Measurements from ENCODE around the gene OR6B3.

The OR6B3 gene

DNA sequence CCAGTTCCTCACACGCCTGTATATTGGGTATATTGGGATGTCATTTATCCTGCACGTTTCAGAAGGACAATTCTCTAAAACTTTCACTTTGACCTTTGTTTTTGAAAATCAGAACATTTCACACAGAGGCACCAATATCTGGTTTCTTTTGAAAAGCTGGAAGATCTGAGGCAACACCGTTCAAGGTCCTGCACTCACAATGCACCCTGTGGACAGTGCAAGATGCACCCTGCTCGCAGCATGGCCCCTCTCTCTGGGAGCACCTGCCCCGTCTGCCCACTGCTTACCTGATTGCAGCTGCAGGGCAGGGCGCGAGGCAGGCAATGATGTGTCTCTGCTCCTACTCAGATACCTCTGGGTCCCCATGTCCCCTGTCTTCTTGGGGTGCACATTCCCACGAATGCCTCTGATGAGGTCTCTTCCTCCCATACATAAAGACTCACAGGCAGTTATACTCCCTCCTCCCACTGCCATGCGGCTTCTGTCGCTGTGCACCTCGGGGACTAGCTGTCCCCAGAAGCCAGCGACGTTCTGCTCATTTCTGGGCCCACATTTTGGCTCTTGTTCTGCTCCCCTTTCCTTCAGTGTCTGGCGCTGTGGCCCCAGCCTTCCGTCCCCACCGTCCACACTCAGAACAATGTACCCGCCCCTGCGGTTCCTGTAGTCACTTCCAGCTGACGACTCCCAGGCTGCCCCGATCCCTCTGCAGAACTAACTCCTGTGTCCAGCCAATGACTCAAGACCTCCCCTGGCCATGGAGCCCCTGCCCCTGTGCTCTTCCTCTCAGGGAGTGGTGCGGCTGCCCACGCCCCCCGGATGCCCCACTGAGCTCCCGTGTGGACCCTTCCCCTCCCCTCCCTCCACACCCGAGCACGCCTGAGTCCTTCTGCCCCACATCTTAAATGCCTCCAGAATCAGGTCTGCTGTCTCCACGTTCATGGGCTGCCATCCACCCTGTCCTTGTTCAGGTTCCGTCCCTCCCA, at the start of gene OR6B3:
Gene OR6B3 (minus strand): TSS at position 349 of the 983 bp plus-strand sequence.
- no peak for DNase-seq (ENCODE audit: low read depth in 2 of 3, low spot score in 2 of 3)

DNA sequence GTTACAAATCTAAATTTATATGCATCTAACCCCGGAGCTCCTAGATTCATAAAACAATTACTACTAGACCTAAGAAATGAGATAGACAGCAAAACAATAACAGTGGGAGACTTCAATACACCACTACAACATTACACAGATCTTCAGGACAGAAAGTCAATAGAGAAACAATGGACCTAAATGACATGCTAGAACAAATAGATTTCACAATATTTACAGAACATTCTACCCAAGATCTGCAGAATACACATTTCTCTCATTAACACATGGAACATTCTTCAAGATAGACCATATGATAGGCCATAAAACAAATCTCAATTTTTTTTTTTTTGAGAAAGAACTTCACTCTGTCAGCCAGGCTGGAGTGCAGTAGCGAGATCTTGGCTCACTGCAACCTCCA, 45.0 kb upstream of the OR6B3 start:
- no peak for DNase-seq (ENCODE audit: low read depth in 2 of 3, low spot score in 2 of 3)

DNA sequence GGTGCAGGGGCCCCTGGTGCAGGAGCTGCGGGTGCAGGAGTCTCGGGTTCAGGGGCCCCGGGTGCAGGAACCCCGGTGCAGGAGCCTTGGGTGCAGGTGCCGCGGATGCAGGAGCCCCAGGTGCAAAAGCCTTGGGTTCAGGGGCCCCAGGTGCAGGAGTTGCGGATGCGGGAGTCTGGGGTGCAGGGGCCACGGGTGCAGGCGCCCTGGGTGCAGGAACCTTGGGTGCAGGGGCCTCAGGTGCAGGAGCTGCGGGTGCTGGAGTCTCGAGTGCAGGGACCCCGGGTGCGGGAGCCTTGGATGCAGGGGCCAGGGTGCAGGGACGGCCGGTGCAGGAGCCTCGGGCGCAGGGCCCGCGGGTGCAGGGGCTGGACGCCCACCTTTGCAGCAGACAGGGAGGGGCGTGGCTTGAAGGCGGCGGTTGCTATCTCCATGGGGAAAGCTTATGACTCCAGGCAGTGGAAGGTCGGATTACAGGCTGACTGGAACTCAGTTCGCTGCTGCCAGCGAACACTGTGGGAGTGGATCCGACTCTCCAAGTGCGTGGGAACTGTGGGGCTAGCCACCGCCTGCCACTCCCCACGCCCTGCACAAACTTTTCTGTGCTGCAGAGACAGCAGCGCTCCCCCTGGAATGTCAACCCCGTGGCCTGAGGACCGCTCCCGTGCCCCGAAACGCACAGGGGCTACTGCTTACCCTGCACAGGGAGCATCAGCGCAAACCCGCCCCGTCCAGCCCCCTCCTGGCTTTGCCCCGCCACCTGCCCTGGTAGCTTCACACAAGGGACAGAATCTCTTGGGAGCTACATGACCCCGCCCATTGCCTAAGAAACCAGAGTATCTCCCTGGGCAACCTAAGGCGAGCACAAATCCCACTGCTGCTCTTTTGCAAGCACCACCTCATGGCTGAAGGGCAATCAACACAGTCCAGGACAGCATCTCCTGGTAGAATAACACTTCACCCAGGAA, 42.5 kb upstream of the OR6B3 start:
- no peak for DNase-seq (ENCODE audit: low read depth in 2 of 3, low spot score in 2 of 3)

DNA sequence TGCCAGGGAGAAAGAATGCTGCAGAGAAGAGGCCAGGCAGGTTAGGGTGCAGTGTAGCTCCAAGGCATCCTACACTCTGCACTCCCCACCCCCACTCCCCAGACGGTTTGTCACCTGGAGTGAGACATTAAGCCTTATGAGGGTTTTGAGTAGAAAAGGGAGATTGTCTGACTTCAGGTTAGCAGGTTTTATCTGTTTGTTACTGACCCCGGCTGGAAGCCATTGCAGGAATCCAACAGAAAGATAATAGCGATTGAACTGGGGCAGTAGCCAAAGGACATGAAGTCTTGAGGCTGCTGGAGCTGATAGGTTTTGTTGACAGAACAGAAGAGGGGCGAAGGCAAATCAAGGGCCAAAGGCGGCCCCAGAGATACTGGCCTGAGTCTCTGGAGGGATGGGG, 36.0 kb upstream of the OR6B3 start:
- DNase-seq (ENCODE audit: low read depth in 2 of 3, low spot score in 2 of 3): no peak

DNA sequence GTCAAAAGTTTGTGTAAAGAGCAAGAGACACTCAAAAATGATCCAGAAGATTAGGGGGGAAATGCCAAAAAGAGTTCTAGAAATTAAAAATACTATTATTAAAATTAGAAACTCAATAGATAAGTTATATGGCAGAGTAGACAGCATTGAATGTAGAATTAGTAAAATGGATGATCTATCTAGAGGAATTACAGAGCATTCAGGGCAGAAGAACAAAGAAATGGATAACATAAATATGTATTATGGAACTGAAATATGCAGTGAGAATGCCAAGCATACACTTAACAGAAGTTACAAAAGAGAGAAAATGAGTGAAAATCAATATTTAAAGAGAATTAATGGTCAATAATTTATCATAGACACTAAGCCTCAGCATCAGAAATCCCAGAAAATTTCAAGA, 33.2 kb upstream of the OR6B3 start:
- DNase-seq (ENCODE audit: low read depth in 2 of 3, low spot score in 2 of 3): no peak

DNA sequence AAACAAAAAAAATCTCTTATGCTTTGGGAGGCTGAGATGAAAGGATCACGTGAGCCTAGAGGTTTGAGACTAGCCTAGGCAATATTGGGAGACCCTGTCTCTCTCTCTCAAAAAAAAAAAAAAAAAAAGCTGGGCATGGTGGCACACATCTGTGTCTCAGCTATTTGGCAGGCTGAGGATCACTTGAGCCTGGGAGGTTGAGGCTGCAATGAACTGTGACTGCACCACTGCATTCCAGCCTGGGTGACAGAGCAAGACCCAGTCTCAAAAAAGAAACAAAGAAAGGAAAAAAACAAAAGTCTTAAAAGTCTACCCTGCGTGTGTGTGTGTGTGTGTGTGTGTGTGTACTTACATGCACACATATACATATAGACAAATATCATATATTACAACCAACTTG, 25.3 kb upstream of the OR6B3 start:
- no peak for DNase-seq (ENCODE audit: low read depth in 2 of 3, low spot score in 2 of 3)

DNA sequence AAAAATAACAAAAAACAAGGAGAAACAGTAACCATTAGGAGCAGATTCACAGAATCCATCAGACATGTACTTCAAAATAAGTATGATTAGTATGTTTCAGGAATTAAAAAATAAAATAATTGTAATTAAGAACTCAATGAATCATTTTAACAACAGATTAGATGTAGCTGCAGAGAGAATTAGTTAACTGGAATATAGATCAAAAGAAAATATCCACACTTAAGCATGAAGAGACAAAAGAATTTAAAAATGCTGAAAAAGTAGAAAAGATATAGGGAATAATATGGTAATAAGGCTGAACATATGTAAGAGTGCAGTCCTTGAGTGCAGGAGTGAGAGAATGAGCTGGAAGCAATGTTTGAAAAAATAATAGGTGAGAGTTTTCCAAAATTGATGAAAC, 24.1 kb upstream of the OR6B3 start:
- no peak for DNase-seq (ENCODE audit: low read depth in 2 of 3, low spot score in 2 of 3)

DNA sequence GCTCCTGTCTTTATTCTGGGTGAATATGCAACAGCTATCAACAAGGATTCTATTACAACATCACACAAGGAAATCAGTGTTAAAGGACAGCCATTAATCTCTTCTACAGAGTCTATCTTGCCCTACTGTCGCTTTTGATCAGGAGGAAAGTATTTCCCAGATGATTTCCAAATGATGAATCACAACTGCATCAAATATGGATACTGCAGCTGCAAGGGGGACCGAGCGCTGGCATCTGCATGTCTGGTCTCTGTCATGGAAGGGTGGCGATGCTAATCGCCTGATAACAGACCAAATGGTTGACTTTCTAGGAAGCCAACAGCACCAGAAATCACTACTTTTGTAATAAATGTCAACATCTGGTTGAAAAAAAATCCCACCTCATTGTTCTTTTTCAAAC, 21.2 kb upstream of the OR6B3 start:
- no peak for DNase-seq (ENCODE audit: low read depth in 2 of 3, low spot score in 2 of 3)

DNA sequence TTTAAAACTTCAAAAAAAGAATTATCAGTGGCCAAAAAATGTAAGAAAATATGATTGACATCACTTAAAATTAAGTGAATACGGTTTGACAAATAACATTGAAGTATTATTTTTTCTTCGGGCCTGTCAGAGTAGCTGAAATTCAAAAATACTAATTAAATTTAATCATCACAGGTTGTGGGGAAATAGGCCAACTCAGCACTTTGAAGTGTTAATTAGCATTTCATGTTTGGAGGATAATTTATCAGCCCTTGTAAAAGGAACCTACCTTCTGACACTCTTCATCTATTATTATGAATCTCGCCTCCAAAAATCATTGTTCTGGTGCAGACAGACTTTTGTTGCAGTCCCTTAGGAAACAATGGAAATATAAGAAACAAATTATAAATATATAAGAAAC, 17.6 kb upstream of the OR6B3 start:
- DNase-seq (ENCODE audit: low read depth in 2 of 3, low spot score in 2 of 3): no peak

DNA sequence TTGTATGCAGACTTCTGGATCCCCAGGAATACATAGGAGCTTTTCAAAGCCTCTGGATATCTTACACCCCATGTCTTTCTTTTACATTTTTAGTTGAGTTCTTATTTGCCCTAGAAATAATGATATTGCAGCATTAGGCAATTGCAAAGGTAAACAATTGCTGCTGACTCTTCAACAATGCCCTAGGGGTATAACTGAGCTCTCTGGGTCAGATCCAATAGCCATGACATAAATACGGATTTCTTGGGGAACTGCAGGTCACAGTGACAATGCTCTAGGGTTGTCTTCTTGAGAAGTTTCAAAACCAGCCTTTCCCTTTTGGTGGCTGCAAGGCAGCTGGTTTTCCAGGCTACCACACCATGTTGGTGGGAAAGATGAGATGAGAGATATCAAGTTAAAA, 16.5 kb upstream of the OR6B3 start:
- DNase-seq (ENCODE audit: low read depth in 2 of 3, low spot score in 2 of 3): no peak

DNA sequence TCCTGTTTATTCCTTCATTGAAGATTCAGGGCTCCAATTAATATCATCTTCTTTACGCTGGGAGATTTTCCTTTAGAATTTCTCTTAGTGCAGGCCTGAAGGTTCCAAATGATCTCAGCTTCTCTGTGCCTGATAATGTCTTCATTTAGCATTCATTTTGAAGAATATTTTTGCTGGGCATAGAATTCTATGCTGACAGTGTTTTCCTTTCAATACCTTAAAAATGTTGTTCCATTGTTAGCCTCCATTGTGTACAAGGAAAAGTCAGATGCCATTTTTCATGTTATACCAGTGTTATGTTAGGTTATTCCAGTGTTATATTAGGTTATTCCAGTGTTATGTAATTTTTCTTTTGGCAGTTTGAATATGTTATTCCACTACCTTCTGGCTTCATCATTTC, 14.9 kb upstream of the OR6B3 start:
- DNase-seq (ENCODE audit: low read depth in 2 of 3, low spot score in 2 of 3): no peak

DNA sequence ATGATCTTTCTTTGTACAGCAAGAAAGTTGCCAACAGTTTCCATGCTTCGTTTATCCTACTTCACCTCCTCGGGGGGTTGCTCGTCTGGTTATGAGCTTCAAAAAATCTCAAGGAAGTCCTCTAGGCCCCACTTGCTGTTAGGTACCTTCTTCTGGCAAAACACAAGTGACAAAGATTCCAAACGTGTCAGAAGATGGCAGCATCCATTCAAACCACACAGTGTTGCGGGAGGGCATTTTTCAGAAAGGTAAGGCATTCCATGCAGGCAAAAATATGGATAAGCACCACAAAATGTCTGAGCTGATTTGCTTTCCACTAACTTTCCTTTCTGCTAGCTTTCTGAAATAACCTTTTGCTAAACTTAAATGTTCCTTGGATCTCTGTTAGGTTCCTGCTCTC, 13.2 kb upstream of the OR6B3 start:
- no peak for DNase-seq (ENCODE audit: low read depth in 2 of 3, low spot score in 2 of 3)

DNA sequence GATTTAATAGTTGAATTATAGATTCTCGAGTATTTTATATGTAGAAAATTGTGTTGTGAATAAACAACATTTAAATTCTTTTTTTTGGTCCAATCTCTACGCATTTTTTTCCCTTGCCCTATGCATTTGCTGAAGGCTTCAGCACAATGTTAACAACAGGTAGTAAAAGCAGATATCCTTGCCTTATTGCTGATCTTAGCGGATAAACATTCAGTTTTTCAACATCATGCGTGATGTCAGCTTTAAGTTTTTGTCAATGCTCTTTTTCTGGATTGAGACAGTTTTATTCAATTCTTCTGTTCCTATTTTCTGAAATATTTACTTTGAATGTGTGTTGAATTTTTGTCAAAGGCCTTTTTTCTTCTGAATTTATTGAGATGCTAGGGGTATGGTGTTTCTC, 11.6 kb upstream of the OR6B3 start:
- DNase-seq (ENCODE audit: low read depth in 2 of 3, low spot score in 2 of 3): no peak

DNA sequence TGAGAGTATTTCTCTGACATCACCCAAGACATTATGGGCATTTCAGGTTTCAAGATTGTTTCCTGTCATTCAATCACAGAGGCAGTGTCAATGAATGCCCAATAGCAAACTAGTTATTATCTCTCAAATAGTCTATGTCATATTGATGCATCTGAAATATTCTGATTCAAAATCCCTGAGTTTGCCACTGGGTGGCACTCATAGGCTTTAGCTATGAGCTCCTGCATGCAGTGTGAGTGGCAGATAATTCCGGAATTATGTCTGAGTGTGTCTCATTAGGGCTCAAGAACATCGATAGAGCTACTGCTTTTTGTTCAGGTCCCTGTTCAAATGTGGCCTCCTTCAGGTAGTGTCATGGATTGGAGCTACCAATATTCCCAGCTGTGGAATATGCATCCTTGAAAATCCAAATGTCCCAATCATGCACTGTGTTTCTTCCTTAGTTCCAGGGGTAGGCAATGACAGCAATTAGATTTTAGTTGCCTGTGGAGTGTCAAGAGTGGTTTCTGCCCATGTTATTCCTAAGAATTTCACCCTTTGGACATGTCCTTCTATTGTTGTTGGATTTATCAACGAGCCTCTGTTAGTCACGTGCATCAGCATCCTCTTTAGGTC, 7.8 kb upstream of the OR6B3 start:
- no peak for DNase-seq (ENCODE audit: low read depth in 2 of 3, low spot score in 2 of 3)

DNA sequence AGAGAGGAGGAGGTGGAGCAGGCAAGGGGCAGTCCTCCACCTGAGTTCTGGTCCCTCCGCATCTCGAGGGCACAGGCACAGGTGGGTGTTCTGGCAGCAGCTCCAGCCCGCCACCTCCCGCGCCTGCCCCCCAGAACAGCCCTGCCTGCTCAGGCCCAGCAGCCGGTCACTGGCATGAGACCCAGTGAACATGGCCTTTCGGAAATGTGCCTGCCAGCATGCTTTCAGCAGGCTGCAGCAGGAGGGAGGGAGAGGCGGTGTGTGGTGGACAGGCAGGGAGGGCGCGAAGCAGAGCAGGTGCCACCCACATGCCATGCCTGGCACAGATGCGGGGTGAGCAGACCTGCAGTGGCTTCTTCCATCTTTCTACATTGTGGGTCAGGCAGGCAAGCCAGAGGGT, 3.4 kb upstream of the OR6B3 start:
- DNase-seq (ENCODE audit: low read depth in 2 of 3, low spot score in 2 of 3): no peak

DNA sequence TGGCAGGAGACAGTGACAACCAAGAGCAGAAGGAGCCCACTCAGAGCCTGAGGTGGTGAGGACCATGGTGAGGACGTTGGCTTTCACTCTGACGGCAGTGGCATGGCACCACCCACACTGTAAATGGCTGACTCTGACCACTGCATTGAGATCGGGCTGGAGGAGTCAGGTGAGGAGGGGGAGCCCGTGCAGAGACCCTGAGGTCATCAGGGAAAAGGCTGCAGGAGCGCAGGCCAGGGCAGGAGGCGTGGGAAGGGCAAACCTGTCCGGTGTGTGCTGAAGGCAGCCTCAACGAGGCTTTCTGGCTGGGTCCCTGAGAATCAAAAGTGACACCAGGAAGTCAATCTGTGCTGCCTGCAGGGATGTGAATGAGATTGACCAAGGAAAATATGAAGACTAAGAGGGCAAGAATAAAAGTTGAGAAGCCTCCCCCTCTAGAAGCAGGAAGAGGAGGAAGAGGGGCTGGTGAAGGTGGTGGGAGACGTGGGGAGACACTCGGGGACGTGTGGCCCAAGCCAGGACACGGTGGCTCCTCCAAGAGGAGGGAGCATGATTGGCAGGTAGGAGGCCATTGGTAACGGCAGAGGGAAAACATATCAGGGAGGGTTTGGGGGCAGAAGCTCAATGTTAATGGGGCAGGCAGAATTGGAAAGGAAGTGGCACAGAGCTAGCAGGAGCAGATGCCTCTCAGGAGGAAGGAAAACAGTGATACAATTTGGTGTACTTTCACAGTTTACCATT, 2.0 kb upstream of the OR6B3 start:
- no peak for DNase-seq (ENCODE audit: low read depth in 2 of 3, low spot score in 2 of 3)

DNA sequence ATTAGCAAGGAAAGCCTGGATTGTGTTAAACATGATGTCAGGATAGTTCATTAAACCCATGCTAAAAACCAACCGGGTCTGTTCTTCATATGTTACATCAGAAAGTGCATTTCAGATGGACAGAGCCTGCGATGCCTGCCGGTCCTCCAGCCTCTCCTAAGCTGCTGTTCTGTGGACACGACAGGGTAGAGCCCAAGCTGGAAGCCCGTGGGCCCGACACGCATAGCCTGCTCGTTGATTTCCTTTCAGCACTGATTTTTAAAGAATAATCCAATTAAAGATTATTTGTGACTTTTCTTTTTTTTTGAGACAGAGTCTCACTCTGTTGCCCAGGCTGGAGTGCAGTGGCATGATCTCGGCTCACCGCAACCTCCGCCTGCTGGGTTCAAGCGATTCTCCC, 797 bp downstream of the OR6B3 start:
- DNase-seq (ENCODE audit: low read depth in 2 of 3, low spot score in 2 of 3): no peak

DNA sequence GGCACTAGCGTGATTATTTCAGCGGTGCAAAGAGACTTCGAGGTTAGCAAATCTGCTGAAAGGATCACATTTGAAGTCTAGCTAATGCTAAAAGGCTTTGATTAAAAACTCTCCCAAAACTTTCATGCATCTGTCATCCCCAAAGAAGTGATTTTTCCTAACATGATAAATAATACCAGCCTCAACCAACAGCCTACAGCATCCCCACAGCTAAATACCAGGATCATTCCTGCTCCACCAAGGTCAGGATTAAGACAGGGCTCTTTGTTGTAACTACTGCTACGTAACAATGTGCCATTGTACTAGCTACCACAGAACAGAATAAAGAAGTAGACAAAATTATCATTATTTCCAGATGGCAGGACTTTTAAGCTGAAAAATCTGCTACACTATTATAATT, 1.6 kb downstream of the OR6B3 start:
- DNase-seq (ENCODE audit: low read depth in 2 of 3, low spot score in 2 of 3): no peak

DNA sequence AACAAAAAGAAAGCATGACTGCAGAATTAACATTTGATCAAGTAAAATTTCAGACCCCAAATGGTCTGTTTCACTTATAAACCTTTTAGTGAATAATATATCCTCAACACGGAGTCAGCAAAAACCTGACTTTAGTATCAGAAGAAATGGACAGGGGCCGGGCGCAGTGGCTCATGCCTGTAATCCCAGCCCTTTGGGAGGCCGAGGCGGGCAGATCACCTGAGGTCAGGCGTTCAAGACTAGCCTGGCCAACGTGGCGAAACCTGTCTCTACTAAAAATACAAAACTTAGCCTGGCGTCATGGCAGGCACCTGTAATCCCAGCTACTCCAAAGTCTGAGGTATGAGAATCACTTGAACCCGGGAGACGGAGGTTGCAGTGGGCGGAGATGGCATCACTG, 3.0 kb downstream of the OR6B3 start:
- no peak for DNase-seq (ENCODE audit: low read depth in 2 of 3, low spot score in 2 of 3)

DNA sequence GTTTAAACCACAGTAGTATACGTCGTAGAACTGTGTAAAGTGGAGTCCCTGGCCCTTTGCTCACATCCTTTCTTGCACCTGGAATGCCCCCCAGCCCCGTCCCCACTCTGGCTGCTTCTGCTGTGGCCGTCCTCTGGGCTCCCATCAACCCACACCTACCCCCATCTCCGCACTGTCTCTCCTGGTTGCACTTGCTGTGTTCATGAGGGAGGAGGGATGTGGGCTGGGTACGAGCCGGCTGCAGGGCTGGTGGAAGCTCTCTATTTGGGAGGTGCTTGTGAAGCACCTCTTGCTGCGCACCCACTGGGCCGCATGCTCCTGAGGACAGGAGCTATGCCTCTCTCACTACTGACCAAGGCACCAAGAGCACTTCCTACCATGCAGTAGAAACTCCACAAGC, 5.1 kb downstream of the OR6B3 start:
- no peak for DNase-seq (ENCODE audit: low read depth in 2 of 3, low spot score in 2 of 3)

DNA sequence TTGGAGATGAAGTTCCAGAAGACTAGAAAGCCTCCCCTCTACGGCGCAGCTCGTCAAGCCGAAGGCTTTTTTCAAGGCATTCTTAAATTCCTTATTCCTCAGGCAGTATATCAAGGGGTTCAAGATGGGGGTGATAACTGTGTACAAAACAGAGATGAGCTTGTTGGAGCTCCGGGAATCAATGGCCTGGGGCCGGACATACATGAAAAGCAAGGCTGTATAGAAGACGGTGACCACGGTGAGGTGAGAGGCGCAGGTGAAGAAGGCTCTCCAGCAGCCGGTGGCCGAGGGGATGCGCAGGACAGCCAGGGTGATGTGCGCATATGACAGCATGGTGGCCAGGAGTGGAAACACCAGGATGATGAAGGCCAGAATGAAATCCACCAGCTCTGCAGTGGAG, 8.2 kb downstream of the OR6B3 start:
- DNase-seq (ENCODE audit: low read depth in 2 of 3, low spot score in 2 of 3): no peak

Measured in activated CD8-positive, alpha-beta memory T cell treated with anti-CD3 and anti-CD28 coated beads for 48 hours (primary cell).